Fibroblast of lung (primary cell): ENCODE measurements around the gene ABHD13.

Experiments used
- EZH2 ChIP-seq: IDR thresholded peaks from 2 replicates; pipeline ENCODE4 v1.5.1; 2012; ENCODE audit warnings: low read length, control low read depth, mild to moderate bottlenecking; ENCODE audit errors: missing control alignments
- TF ChIP-seq, protein P1 (sequence below), 2 donors: IDR thresholded peaks in 1 of 2; conservative IDR thresholded peaks in 1 of 2; 1 replicate in 1 of 2; 2 replicates in 1 of 2; pipeline ENCODE4 v1.5.1; 2011 to 2012; ENCODE audit warnings: low read length in 2 of 2, control low read depth in 1 of 2, inconsistent platforms in 1 of 2, low read depth in 1 of 2, mild to moderate bottlenecking in 1 of 2

DNA sequence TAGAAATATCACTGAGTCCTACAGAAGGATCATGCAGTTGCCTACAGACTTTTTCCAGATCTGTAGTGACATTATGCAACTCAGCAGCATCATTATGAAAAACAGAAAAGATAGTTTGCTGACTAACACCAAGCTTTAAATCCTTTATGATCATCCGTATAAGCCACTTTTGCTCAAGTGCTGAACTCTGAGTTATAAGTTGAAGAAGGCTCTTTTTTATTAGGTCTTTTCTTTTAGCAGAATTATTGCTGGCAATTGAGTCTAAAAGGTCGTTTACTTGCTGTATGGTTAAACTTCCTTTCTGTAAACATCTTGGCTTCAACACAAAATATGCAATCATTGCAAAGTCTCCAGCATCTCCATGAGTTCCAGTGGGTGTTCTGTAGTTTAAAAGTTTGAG is 7.6 kb upstream of the ABHD13 start:
- TF ChIP-seq EZH2, result no peak
- TF ChIP-seq, protein P1, sequence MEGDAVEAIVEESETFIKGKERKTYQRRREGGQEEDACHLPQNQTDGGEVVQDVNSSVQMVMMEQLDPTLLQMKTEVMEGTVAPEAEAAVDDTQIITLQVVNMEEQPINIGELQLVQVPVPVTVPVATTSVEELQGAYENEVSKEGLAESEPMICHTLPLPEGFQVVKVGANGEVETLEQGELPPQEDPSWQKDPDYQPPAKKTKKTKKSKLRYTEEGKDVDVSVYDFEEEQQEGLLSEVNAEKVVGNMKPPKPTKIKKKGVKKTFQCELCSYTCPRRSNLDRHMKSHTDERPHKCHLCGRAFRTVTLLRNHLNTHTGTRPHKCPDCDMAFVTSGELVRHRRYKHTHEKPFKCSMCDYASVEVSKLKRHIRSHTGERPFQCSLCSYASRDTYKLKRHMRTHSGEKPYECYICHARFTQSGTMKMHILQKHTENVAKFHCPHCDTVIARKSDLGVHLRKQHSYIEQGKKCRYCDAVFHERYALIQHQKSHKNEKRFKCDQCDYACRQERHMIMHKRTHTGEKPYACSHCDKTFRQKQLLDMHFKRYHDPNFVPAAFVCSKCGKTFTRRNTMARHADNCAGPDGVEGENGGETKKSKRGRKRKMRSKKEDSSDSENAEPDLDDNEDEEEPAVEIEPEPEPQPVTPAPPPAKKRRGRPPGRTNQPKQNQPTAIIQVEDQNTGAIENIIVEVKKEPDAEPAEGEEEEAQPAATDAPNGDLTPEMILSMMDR (conservative IDR thresholded peaks at IDR 0.05 in 1 of 2, IDR thresholded peaks at IDR 0.05 in 1 of 2; ENCODE audit: low read depth in 1 of 2, low read length in 2 of 2), result no peak
